Measurements from ENCODE around the gene OSMR.

OSMR gene

GRCh38 chr5:38899936-38900335, 54.1 kb downstream of the OSMR start:
- TF ChIP-seq CTCF (IDR thresholded peaks at IDR 0.05): no peak

DNA sequence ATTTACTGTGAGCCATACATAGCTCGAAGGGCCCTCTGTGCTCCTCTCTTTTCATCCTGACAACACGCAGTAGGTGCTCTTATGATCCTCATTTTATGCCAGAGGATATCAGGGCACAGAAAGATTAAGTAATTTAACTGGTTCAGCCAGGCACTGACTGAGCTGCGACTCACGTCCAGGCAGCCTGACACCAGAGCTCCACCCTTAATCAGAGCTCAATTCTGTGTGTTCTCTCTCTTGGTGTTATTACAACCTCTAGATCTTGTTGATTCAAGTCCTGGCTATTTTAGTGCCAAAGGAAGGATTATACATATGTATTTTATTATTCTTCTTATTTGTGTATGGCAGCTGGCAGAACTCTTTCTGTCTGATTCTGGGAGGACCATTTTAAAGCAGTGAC, 59.7 kb downstream of the OSMR start:
- no peak for TF ChIP-seq CTCF (IDR thresholded peaks at IDR 0.05)

- TF ChIP-seq CTCF (IDR thresholded peaks at IDR 0.05): no peak
Measured at GRCh38 chr5:38906503-38906902, 60.7 kb downstream of the OSMR start.

GRCh38 chr5:38911933-38912332, 66.1 kb downstream of the OSMR start:
- no peak for TF ChIP-seq CTCF (IDR thresholded peaks at IDR 0.05)

- no peak for TF ChIP-seq CTCF (IDR thresholded peaks at IDR 0.05)
Measured at GRCh38 chr5:38913714-38914113, 67.9 kb downstream of the OSMR start.

GRCh38 chr5:38916802-38917201, 71.0 kb downstream of the OSMR start:
- no peak for TF ChIP-seq CTCF (IDR thresholded peaks at IDR 0.05)

DNA sequence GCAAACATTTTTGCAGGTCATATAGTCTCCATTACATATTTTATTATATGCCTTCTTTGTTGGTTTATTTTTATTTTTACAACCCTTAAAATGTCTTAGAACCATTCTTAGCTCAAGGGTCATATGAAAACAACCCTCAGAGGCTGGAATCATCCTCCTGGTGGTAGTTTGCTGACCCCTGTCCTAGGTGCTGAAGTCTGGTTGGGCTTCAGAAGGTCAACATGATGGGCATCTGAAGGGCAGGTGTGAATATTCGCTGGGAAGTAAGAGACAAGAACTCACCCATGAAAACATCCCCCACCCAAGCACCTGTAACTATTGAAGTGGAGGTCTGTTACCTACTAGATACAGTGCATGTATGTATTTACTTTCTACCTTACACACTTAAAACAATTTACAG, 75.4 kb downstream of the OSMR start:
- TF ChIP-seq CTCF (IDR thresholded peaks at IDR 0.05): no peak

- peak; percentile 93 for TF ChIP-seq CTCF (IDR thresholded peaks at IDR 0.05)
Measured at GRCh38 chr5:38922199-38922598, 76.4 kb downstream of the OSMR start.
